ENCODE data around the gene DST. TPM values are rescaled to one million over a fixed set of nuclear protein-coding genes. Genes with fewer than 3 reads are reported as not detected.

DST gene
- total RNA-seq, 1 donor from 2014 or later: 151 TPM

GRCh38 chr6:56511591-56511990, 131.1 kb downstream of the DST start:
- Mint-ChIP-seq H3K27me3 (no peaks in the 10 kb centered on the region), H3K4me3 (ENCODE audit: low read depth) (no peak overlapping the region), H3K27ac (no peak overlapping the region), H3K36me3 (ENCODE audit: insufficient read depth) (peaks cover 22% of the 10 kb centered on the region), H3K9me3 (ENCODE audit: low read depth) (no peaks in the 10 kb centered on the region), H3K4me1 (ENCODE audit: low read depth) (peaks cover 7% of the 10 kb centered on the region)
- DNase-seq (ENCODE audit: low spot score, unreplicated experiment): no peak
- TF ChIP-seq CTCF (IDR thresholded peaks at IDR 0.05; ENCODE audit: unreplicated experiment): no peak

- Mint-ChIP-seq H3K4me1 (ENCODE audit: low read depth) (peaks cover 7% of the 10 kb centered on the region), H3K27ac (no peak overlapping the region), H3K36me3 (ENCODE audit: insufficient read depth) (peaks cover 26% of the 10 kb centered on the region), H3K27me3 (no peaks in the 10 kb centered on the region), H3K4me3 (ENCODE audit: low read depth) (no peak overlapping the region), H3K9me3 (ENCODE audit: low read depth) (no peaks in the 10 kb centered on the region)
- TF ChIP-seq CTCF (IDR thresholded peaks at IDR 0.05; ENCODE audit: unreplicated experiment): no peak
- no peak for DNase-seq (ENCODE audit: low spot score, unreplicated experiment)
These were observed 131.6 kb downstream of the DST start for GRCh38 chr6:56510984-56511531.

- no peak for TF ChIP-seq CTCF (IDR thresholded peaks at IDR 0.05; ENCODE audit: unreplicated experiment)
- peaks cover 7% of the 10 kb centered on the region for H3K4me1 Mint-ChIP-seq (ENCODE audit: low read depth)
- no peaks in the 10 kb centered on the region for H3K9me3 Mint-ChIP-seq (ENCODE audit: low read depth)
- H3K4me3 Mint-ChIP-seq (ENCODE audit: low read depth): no peak overlapping the region
- H3K27me3 Mint-ChIP-seq: no peaks in the 10 kb centered on the region
- no peak for DNase-seq (ENCODE audit: low spot score, unreplicated experiment)
- H3K27ac Mint-ChIP-seq: no peak overlapping the region
- peaks cover 23% of the 10 kb centered on the region for H3K36me3 Mint-ChIP-seq (ENCODE audit: insufficient read depth)
These were observed 133.7 kb downstream of the DST start for GRCh38 chr6:56509031-56509430.

GRCh38 chr6:56507517-56507916, 135.2 kb downstream of the DST start:
- no peak overlapping the region for H3K4me3 Mint-ChIP-seq (ENCODE audit: low read depth)
- H3K27ac Mint-ChIP-seq: no peak overlapping the region
- DNase-seq (ENCODE audit: low spot score, unreplicated experiment): no peak
- TF ChIP-seq CTCF (IDR thresholded peaks at IDR 0.05; ENCODE audit: unreplicated experiment): no peak
- H3K36me3 Mint-ChIP-seq (ENCODE audit: insufficient read depth): peaks cover 22% of the 10 kb centered on the region
- H3K9me3 Mint-ChIP-seq (ENCODE audit: low read depth): no peaks in the 10 kb centered on the region
- H3K4me1 Mint-ChIP-seq (ENCODE audit: low read depth): peaks cover 9% of the 10 kb centered on the region
- H3K27me3 Mint-ChIP-seq: no peaks in the 10 kb centered on the region

GRCh38 chr6:56505512-56506260, 137.0 kb downstream of the DST start:
- no peaks in the 10 kb centered on the region for H3K9me3 Mint-ChIP-seq (ENCODE audit: low read depth)
- no peak for DNase-seq (ENCODE audit: low spot score, unreplicated experiment)
- H3K4me1 Mint-ChIP-seq (ENCODE audit: low read depth): peaks cover 1% of the 10 kb centered on the region
- no peak overlapping the region for H3K4me3 Mint-ChIP-seq (ENCODE audit: low read depth)
- H3K27me3 Mint-ChIP-seq: no peaks in the 10 kb centered on the region
- H3K36me3 Mint-ChIP-seq (ENCODE audit: insufficient read depth): peaks cover 23% of the 10 kb centered on the region
- TF ChIP-seq CTCF (IDR thresholded peaks at IDR 0.05; ENCODE audit: unreplicated experiment): no peak
- H3K27ac Mint-ChIP-seq: no peak overlapping the region

All from progenitor cell of endocrine pancreas (in vitro differentiated cells).